WERI-Rb-1 (cell line): ENCODE measurements around the gene SMYD3.
"Not testable (repeated sequence)": the region's sequence is repeated elsewhere in the genome, so short reads cannot be mapped to it uniquely, and the experiment has no call there.

Source experiments
- DNase-seq: peaks from one replicate; pipeline ENCODE4 v3.0.0-alpha.2; 2020
- H3K27ac ChIP-seq: fragments of 250-450 bp; sonication (Bioruptor Pico); 2 replicates; pipeline ENCODE4 v1.5.1; 2020; ENCODE audit warnings: mild to moderate bottlenecking, moderate library complexity
- H3K27me3 ChIP-seq: fragments of 250-450 bp; sonication (Bioruptor Pico); 2 replicates; pipeline ENCODE4 v1.5.1; 2021; ENCODE audit warnings: mild to moderate bottlenecking, low read depth, moderate library complexity; ENCODE audit not compliant: insufficient read depth, severe bottlenecking
- H3K36me3 ChIP-seq: fragments of 250-450 bp; sonication (Bioruptor Pico); 2 replicates; pipeline ENCODE4 v1.5.1; 2020; ENCODE audit warnings: mild to moderate bottlenecking, moderate library complexity
- H3K4me3 ChIP-seq: 2 replicates; pipeline ENCODE4 v1.5.1; 2011; ENCODE audit warnings: low read depth, mild to moderate bottlenecking, control low read depth, low read length
- H3K9me3 ChIP-seq: fragments of 250-450 bp; sonication (Bioruptor Pico); 2 replicates; pipeline ENCODE4 v1.5.1; 2021; ENCODE audit warnings: mild to moderate bottlenecking, moderate library complexity; ENCODE audit not compliant: severe bottlenecking
- CTCF ChIP-seq: IDR thresholded peaks from 2 replicates; pipeline ENCODE4 v1.5.1; 2011; ENCODE audit warnings: low read depth, mild to moderate bottlenecking, control low read depth, inconsistent platforms, low read length

Gene SMYD3

GRCh38 chr1:245825128-245825901, 681.8 kb downstream of the SMYD3 start:
- no peak overlapping the region for H3K4me3 ChIP-seq
- TF ChIP-seq CTCF: no peak
- no peak overlapping the region for H3K27ac ChIP-seq
- no peaks in the 10 kb centered on the region for H3K9me3 ChIP-seq
- H3K27me3 ChIP-seq: no peaks in the 10 kb centered on the region
- no peaks in the 10 kb centered on the region for H3K36me3 ChIP-seq
- no peak for DNase-seq

- TF ChIP-seq CTCF: no peak
- Histone ChIP-seq H3K9me3 (no peaks in the 10 kb centered on the region), H3K36me3 (no peaks in the 10 kb centered on the region), H3K27ac (no peak overlapping the region), H3K4me3 (no peak overlapping the region), H3K27me3 (no peaks in the 10 kb centered on the region)
- no peak for DNase-seq
Observed at GRCh38 chr1:245823408-245824147, 683.5 kb downstream of the SMYD3 start.

- H3K4me3 ChIP-seq: no peak overlapping the region
- H3K27me3 ChIP-seq: no peaks in the 10 kb centered on the region
- no peak for TF ChIP-seq CTCF
- no peak for DNase-seq
- no peaks in the 10 kb centered on the region for H3K36me3 ChIP-seq
- H3K9me3 ChIP-seq: no peaks in the 10 kb centered on the region
- H3K27ac ChIP-seq: no peak overlapping the region
Observed at GRCh38 chr1:245822996-245823395, 684.1 kb downstream of the SMYD3 start.

GRCh38 chr1:245818363-245818762, 688.7 kb downstream of the SMYD3 start:
- not testable (repeated sequence) for H3K36me3 ChIP-seq, DNase-seq, H3K27ac ChIP-seq, H3K4me3 ChIP-seq, H3K9me3 ChIP-seq, H3K27me3 ChIP-seq

- not testable (repeated sequence) for H3K27ac ChIP-seq, H3K4me3 ChIP-seq, H3K36me3 ChIP-seq, DNase-seq, H3K27me3 ChIP-seq, H3K9me3 ChIP-seq
Observed at GRCh38 chr1:245816496-245816895, 690.6 kb downstream of the SMYD3 start.

- H3K4me3 ChIP-seq: no peak overlapping the region
- no peaks in the 10 kb centered on the region for H3K9me3 ChIP-seq
- DNase-seq: no peak
- no peaks in the 10 kb centered on the region for H3K27me3 ChIP-seq
- H3K36me3 ChIP-seq: no peaks in the 10 kb centered on the region
- H3K27ac ChIP-seq: no peak overlapping the region
- TF ChIP-seq CTCF: no peak
Observed at GRCh38 chr1:245814651-245815050, 692.4 kb downstream of the SMYD3 start.
